ENCODE results near the gene DNMT3A. TPM values are rescaled to one million over a fixed set of nuclear protein-coding genes. Genes with fewer than 3 reads are reported as not detected.

The DNMT3A gene
- total and polyA plus RNA-seq, 12 donors, result 10.6 to 53.4 (median 25.0) TPM

DNA sequence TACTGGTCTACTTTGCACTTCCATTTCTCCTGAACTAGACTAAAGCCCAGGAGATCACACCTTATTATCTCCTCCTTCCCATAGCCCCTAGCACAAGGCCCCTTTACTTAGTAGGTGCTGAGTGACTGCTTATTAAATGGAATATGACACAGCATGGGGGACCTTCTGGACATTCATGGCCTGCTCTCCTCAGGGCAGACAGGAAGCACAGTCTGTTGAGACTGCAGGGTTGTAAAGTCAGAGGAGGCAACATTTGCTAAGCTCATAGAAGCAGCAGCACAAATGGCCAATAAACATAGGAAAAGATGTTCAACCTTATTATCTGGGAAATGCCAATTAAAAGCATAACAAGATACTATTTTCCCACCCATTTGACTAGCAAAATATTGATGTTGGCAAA is 75.3 kb downstream of the DNMT3A start:
- Histone ChIP-seq H3K36me3 (replicated peaks in 1 of 2) (peaks cover 0 to 49% of the 10 kb centered on the region in 2 donors), H3K4me3 (no peak overlapping the region), H3K27ac (peak overlapping the region in 1 of 5 donors; percentile 17), H3K9me3 (replicated peaks in 1 of 3) (no peaks in the 10 kb centered on the region), H3K4me1 (replicated peaks in 1 of 2) (peaks cover 5 to 30% of the 10 kb centered on the region in 2 donors), H3K27me3 (no peaks in the 10 kb centered on the region)
- intact Hi-C loops (cut with DNase I), result no loop called here
- TF ChIP-seq, protein P1, sequence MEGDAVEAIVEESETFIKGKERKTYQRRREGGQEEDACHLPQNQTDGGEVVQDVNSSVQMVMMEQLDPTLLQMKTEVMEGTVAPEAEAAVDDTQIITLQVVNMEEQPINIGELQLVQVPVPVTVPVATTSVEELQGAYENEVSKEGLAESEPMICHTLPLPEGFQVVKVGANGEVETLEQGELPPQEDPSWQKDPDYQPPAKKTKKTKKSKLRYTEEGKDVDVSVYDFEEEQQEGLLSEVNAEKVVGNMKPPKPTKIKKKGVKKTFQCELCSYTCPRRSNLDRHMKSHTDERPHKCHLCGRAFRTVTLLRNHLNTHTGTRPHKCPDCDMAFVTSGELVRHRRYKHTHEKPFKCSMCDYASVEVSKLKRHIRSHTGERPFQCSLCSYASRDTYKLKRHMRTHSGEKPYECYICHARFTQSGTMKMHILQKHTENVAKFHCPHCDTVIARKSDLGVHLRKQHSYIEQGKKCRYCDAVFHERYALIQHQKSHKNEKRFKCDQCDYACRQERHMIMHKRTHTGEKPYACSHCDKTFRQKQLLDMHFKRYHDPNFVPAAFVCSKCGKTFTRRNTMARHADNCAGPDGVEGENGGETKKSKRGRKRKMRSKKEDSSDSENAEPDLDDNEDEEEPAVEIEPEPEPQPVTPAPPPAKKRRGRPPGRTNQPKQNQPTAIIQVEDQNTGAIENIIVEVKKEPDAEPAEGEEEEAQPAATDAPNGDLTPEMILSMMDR (IDR thresholded peaks at IDR 0.05), result no peak
- no peak for TF ChIP-seq POLR2A (IDR thresholded peaks at IDR 0.05)
- no peak for DNase-seq

DNA sequence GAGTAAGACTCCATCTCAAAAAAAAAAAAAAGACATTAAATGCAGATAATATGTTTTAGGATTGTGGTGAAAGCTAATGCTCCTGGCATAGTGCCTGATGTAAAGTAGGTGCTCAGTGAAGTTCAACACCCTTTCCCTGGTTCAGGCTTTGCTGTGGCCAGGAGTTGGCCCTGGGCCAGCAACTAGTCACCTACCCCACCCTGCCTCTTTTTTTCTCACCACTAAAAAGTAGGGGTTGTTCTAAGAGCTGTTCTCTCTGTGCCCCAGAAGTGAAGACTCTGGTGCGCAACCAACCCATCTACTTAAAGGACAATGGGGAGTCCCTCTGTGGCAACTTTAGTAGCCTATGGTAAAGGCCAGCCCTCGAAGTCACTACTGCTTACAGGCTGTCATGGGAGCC is 75.9 kb downstream of the DNMT3A start:
- DNase-seq, result no peak
- Histone ChIP-seq H3K27ac (peak overlapping the region in 1 of 5 donors; percentile 17), H3K27me3 (no peaks in the 10 kb centered on the region), H3K4me1 (replicated peaks in 1 of 2) (peaks cover 5 to 30% of the 10 kb centered on the region in 2 donors), H3K36me3 (replicated peaks in 1 of 2) (peaks cover 0 to 44% of the 10 kb centered on the region in 2 donors), H3K4me3 (no peak overlapping the region), H3K9me3 (replicated peaks in 1 of 3) (no peaks in the 10 kb centered on the region)
- 86 to 100% (median 95%) methylated on average over 2 of the region's 2 CpGs for WGBS, 4 donors
- TF ChIP-seq POLR2A (IDR thresholded peaks at IDR 0.05), result no peak
- TF ChIP-seq, protein P1 (IDR thresholded peaks at IDR 0.05), result no peak
- intact Hi-C loops (cut with DNase I), result no loop called here

DNA sequence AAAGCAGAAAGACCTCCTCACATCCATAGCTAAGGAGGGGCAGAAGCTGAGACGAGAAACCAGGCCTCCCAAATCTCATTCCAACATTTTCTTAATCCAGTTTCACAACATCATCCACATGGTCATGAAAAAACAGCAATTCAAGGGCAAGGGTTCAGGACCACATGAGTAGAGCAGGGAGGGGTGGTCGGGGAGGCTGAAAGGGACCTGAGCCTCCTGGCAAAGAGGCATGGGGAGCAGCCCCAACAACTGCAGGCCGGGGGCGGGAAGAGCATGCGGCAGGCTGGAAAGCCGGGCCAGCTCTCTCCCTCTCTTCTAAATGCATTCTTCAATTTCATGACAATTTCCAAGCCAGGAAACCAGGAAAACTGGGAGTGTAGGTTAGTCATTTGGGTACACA is 76.7 kb downstream of the DNMT3A start:
- Histone ChIP-seq H3K27ac (peak overlapping the region in 2 of 5 donors; percentile 37 to 62), H3K4me1 (replicated peaks in 1 of 2) (peaks cover 5 to 30% of the 10 kb centered on the region in 2 donors), H3K27me3 (no peaks in the 10 kb centered on the region), H3K4me3 (no peak overlapping the region), H3K36me3 (replicated peaks in 1 of 2) (peaks cover 0 to 37% of the 10 kb centered on the region in 2 donors), H3K9me3 (replicated peaks in 1 of 3) (no peaks in the 10 kb centered on the region)
- intact Hi-C loops (cut with DNase I), result no loop called here
- DNase-seq, result no peak
- no peak for TF ChIP-seq POLR2A (IDR thresholded peaks at IDR 0.05)
- TF ChIP-seq, protein P1 (IDR thresholded peaks at IDR 0.05), result no peak
- WGBS, 4 donors, result 76 to 91% (median 82%) methylated on average over 6 of the region's 6 CpGs

DNA sequence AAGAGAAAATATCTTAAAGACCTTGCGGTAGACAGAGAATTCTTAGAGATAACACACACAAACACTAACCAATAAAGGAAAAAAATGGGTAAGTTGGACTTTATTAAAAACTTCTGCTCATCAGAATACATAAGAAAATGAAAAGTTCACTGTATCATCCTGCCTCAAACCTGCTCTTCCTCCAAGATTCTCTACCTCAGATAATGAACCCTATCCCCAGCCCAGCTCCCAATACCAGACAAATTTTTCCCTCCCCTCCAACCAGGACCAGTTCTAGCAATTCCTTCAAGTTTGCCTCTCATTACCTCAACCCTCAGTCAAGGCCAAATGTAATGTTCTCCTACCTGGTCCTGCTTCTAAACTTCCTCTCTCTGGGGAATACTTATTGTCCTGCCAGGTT is 79.4 kb downstream of the DNMT3A start:
- DNase-seq, result no peak
- 55 to 75% (median 61%) methylated on average over 1 of the region's 1 CpG for WGBS, 4 donors
- H3K27ac ChIP-seq, result no peak overlapping the region
- intact Hi-C loops (cut with DNase I), result no loop called here
- H3K4me3 ChIP-seq, result no peak overlapping the region
- no peak for TF ChIP-seq POLR2A (IDR thresholded peaks at IDR 0.05)
- TF ChIP-seq, protein P1 (IDR thresholded peaks at IDR 0.05), result no peak
- H3K27me3 ChIP-seq, result no peaks in the 10 kb centered on the region
- peaks cover 0 to 16% of the 10 kb centered on the region in 2 donors for H3K36me3 ChIP-seq (replicated peaks in 1 of 2)
- peaks cover 5 to 35% of the 10 kb centered on the region in 2 donors for H3K4me1 ChIP-seq (replicated peaks in 1 of 2)
- H3K9me3 ChIP-seq (replicated peaks in 1 of 3), result no peaks in the 10 kb centered on the region
